HG03571 (cell line): ENCODE data around the gene CIAO2A.
"Not testable (repeated sequence)": the region's sequence is repeated elsewhere in the genome, so short reads cannot be mapped to it uniquely, and the experiment has no call there.

Experiments used
- ATAC-seq: cut with Tn5 transposase; IDR thresholded peaks from one replicate; pipeline ENCODE4 v1.9.1; 2021; ENCODE audit not compliant: unreplicated experiment

Gene CIAO2A

GRCh38 chr15:64093627-64094417 lies at the start of gene CIAO2A:
TSS of gene CIAO2A (minus strand) at chr15:64093838. CDS start at chr15:64093768, 70 bp downstream.
- peak; percentile 59 for ATAC-seq

GRCh38 chr15:64143276-64143675 lies 49.6 kb upstream of the CIAO2A start:
- ATAC-seq = no peak

- ATAC-seq = no peak
Observed at GRCh38 chr15:64141798-64142512, 48.3 kb upstream of the CIAO2A start.

- no peak for ATAC-seq
Observed at GRCh38 chr15:64138331-64138941, 44.8 kb upstream of the CIAO2A start.

- no peak for ATAC-seq
Observed at GRCh38 chr15:64137226-64137833, 43.7 kb upstream of the CIAO2A start.

- no peak for ATAC-seq
Observed at GRCh38 chr15:64136347-64136746, 42.7 kb upstream of the CIAO2A start.

- ATAC-seq = no peak
Observed at GRCh38 chr15:64134345-64134829, 40.7 kb upstream of the CIAO2A start.

- ATAC-seq = no peak
Observed at GRCh38 chr15:64133623-64134344, 40.1 kb upstream of the CIAO2A start.

- ATAC-seq = no peak
Observed at GRCh38 chr15:64132217-64132616, 38.6 kb upstream of the CIAO2A start.

- ATAC-seq = no peak
Observed at GRCh38 chr15:64131547-64131946, 37.9 kb upstream of the CIAO2A start.

GRCh38 chr15:64130159-64130558 lies 36.5 kb upstream of the CIAO2A start:
- ATAC-seq = no peak

- ATAC-seq = no peak
Observed at GRCh38 chr15:64127521-64128270, 34.1 kb upstream of the CIAO2A start.

- no peak for ATAC-seq
Observed at GRCh38 chr15:64125978-64126377, 32.3 kb upstream of the CIAO2A start.

- no peak for ATAC-seq
Observed at GRCh38 chr15:64122936-64123351, 29.3 kb upstream of the CIAO2A start.

GRCh38 chr15:64122444-64122843 lies 28.8 kb upstream of the CIAO2A start:
- ATAC-seq = no peak

GRCh38 chr15:64121614-64122013 lies 28.0 kb upstream of the CIAO2A start:
- no peak for ATAC-seq

- ATAC-seq = not testable (repeated sequence)
Observed at GRCh38 chr15:64120322-64120721, 26.7 kb upstream of the CIAO2A start.

GRCh38 chr15:64117759-64118487 lies 24.3 kb upstream of the CIAO2A start:
- ATAC-seq = no peak

GRCh38 chr15:64112904-64113303 lies 19.3 kb upstream of the CIAO2A start:
- ATAC-seq = no peak
